ENCODE data around the gene SYNJ2. TPM values are rescaled to one million over a fixed set of nuclear protein-coding genes. Genes with fewer than 3 reads are reported as not detected.

The SYNJ2 gene
- polyA plus RNA-seq, 5 donors = 5.4 to 8.1 (median 6.2) TPM

DNA sequence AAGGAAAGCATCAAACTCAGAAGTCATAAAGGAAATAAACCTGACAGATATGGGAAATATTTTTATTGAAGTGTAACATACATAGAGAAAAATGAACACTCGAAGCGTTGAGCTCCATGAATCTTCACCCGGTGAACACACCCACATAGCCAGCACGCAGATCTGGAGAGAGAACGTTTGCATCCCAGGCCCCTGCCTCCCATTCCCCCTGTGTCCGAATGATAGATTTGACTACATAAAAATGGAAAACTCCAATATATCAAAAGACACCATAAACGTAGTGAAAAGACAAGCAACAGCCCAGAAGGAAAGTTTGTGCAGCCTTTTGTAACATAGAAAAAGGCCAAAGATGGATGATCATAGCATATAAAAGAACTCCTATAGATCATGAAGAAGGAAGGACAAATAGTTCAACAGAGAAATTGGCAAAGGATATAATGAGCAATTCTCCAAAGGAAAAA lies 17.1 kb downstream of the SYNJ2 start:
- no peak for DNase-seq

DNA sequence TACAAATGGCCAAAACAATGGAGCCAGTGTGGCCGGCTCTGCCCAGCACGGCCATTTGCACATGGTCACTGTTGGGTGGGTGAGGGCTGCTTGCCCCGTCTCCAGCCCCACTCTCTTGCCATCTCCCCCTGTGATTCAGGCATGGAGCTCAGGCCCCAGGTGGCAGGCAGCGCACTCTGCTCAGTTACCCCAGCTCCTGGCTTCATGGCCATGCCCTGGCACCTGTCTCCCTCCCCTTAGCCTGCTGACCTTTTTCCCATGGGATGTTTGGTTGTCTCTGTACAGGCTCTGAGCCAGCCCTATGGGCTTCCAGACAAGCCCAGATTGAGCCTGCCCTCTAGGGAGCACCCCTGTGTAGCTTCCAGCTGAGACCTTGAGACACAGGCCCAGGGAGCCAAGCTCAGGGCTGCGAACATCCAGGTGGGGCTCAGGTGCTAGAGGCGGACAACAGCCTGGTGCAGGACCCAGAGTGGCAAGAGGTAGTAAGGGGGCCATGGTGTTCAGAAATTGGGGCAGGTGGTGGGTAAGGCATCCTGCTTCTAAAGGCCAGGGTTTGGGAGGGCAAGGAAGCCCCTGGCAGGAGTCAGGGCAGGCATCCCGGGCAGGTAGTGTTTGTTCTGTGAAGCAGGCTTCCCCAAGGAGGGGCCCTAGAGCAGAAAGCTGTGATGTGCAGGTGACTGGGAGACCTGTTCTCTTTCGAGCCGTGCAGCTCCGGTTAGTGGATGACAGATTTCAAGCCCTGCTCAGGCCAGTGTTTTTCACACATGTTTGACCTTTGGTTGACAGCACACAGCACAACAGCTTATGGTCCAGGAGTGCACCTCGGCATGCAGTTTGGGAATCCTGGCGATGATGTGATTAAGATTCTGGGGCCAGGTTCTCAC lies 17.7 kb downstream of the SYNJ2 start:
- DNase-seq = no peak

DNA sequence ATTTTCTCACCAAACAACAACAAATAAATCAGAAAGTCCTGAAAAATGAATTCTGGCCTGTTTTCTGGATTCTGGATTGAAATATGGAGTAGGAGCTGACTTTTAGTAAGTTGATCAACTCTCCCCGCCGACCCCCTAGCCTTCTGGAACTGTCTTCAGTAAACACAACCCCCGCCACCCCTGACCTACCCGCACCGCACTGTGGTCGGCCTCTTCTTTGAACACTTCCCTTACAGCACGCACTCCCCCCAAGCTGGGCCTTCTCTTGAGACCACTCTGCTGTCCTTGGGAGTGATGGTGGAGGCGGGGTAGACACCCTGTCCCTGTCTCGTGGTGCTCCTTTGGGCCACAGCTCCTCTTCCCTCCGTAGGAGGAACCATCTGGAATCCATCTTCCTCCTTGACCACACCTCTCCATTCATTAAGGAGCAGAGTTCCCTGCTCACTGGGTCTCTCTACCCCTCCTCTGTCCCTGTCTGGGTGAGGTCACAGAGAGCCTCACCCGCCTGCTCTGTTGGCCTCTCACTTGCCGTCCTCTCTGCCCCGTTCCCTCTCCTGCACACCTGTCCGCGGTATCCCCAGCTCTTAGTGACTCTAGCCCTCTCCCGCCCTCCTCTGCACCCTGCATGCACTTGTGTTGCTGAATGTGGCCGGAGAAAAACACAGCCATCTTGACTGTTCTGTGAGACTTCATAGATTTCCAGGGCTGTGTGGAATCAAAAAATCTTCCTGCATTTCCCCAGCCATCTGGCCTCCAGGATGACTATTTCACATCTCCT lies 19.1 kb downstream of the SYNJ2 start:
- no peak for DNase-seq

DNA sequence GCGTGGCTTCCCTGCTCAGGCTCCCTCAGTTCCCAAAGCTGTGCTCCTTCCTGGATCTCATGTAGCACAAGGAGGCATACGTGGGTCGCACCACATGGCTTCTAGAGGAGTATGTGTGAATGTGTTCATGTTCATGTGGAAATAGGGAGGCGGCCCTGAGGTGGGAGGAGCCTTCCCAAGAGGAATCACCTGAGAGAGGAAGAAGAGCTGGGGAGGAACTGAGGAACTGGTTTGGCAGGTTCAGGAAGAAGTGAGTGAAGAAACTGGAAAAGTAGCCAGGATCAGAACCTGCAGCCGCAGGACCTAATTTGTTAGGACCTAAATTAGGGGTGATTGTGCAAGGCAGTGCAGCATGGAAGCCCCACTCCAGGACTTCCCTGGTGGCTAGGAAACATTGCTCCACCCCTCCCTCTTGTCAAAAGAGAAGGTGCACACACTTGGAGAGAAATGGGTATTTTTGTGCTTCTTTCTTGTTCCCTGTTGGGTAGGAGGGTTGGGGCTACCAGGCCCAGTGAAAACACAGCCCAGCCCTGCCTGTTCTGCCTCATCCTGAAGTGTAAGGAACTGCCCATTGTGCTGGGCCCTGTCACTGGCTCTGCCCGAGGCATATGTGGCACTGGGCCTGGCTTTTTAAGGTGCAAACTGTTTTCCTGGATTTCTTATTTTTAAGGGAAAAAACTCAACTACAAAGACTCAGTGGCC lies 20.7 kb downstream of the SYNJ2 start:
- no peak for DNase-seq

DNA sequence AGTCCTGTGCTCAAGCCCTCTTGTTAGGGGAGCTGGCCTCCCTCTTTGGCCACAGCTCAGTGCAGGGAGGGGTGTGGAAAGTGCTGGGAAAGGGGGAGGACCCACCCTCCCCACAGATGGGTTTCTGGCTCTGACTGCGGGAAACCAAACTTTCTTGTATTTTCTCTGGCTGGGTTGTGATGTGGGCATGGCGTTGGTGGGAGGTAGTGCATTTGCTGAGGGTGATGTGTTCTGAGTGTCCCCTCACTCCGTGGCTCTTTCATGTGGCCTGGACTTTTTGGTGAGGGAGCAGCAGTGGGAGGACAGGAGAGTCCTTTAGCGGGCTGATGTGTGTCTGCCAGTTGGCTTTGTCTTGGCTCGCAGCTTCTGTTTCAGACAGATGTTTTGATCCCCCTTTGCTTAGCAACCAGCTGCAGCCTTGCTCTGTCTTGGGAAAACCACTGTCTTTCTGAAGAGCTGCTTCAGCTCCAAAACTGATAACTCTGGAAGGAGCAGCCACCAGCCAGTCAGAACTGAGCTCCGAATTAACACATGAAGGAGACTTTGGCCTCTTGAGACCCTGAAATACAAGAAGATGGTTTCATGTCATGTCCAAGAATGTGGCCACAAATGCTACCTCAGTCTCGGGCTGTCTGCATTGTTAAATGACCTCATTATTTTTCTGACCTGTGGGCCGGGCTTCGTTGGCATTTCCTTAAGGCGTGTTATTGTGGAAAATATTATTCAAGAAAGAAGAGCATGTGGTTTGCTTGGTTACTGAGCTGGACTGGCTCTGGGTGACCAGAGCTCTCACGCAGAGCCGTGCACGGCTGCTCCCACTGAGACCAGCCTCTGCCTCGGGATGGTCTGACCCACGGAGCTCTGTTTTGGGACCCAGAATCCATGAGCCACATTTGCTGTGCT lies 21.5 kb downstream of the SYNJ2 start:
- peak; percentile 88 to 90 for DNase-seq

DNA sequence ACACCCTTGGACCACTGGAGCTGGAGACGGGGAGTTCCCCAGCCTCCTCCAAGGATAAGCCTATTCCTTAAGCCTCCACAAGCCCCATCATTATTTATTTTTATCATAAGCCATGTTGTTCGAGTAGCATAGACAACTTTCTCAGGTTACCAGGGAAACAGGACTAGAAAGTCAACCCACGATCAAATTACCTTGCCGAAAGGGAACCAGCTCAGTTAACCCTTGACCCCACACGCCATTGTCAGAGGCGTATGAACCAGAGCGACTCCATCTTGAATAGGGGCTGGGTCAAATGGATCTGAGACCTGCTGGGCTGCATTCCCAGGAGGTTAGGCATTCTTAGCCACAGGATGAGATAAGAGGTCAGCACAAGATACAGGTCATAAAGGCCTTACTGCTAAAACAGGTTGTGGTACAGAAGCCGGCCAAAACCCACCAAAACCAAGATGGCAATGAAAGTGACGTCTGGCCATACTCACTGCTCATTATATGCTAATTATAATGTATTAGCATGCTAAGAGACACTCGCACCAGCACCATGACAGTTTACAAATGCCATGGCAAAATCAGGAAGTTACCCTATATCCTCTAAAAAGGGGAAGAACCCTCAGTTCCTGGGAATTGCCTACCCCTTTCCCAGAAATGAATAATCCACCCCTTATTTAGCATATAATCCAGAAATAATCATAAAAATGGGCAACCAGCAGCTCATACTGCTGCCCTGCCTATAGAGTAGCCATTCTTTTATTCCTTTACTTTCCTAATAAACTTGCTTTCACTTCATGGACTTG lies 22.4 kb downstream of the SYNJ2 start:
- DNase-seq = no peak

DNA sequence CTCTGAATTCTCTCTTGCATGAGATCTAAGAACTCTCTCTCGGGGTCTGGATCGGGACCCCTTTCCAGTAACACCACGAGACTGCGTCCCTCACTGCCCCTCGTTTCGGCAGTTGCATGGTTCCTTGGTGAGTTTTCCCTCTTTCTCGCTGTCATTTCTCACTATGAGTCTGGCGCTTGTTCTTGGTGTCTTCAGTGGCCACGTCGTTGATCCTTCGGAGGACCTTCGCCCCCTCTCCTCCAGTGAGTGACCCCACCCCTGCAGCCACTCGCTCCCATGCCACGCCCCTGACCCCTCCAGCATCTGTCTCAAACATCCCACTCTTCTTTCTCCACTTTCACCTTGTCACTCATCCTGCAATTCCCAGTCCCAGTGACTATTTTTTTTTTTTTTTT lies 23.0 kb downstream of the SYNJ2 start:
- no peak for DNase-seq

DNA sequence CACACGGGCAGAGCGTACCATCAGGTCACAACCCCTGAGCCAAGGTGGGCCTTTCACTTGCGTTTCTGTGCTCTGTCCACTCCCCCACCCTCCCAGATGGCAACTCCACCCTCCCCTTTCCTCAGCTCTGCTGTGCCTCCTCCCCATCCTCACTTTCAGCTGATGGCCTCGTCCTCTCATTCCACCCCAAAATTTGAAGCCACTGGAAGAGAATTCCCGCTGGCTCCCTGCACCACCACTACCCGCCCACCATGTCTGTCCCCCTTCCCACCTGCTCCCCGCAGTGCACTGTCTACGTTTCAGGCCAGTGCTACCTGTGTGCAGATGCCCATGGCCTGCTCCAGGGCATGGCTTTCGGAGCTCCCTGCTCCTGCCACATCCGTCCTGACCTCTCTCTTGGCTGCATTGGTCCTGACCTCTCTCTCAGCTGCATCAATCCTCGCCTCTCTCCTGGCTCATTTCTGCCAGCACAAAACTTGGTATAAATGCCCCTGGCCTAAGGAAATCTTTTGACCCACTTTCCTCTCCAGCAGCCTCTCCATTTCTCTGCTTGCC lies 24.0 kb downstream of the SYNJ2 start:
- no peak for DNase-seq

DNA sequence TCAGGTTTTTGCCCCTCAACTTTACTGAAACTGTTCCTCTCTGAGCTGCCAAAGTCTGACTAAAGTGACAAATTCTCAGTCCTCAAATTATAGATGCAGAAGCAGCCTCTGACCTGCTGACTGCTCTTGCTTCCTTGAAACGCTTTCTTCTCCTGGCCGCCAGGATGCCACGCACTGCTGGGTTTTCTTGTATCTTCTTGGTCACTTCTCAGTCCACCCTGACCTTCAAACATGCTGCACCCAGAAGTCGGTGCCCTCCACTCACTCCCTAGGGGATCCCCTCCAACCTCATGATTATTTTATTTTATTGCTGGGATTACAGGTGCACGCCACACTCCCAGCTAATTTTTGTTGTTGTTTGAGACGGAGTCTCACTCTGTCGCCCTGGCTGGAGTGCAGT lies 24.7 kb downstream of the SYNJ2 start:
- DNase-seq = no peak

DNA sequence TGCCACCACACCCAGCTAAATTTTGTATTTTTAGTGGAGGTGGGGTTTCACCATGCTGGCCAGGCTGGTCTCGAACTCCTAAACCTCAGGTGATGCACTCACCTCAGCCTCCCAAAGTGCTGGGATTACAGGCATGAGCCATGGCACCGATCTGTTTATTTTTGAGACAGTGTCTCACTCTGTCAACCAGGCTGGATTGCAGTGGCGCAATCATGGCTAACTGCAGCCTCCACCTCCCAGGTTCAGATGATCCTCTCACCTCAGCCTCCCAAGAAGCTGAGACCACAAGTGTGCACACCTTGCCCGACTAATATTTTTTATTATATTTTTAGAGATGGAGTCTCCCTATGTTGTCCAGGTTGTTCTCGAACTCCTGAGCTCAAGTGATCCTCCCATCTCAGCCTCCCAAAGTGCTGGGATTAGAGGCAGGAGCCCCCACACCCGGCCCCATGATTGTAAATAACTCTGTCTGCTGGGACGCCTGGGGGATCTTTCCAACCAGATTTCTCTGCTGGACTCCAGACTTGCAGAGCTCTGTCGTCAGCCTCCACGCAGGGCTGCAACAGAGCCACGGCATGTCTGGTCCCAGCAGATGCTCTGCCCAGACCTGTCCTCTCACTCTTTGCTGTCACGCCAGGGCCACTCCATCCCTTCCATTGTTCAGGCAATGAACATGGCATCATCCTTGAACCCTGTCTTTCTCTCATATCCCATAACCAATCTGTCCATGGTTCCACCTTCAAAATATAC lies 25.3 kb downstream of the SYNJ2 start:
- no peak for DNase-seq

DNA sequence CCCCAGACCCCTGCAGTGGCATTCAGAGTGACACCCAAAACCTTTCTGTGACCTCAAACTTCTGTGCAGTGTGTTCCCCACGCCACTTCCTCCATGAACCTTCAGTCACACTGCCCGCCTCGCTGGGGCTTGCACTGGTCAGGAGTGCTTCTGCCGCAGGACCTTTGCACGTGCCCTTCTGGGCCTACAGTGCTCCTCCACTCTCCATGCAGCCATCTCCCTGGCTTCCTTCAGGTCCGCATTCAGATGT lies 27.1 kb downstream of the SYNJ2 start:
- DNase-seq = no peak

DNA sequence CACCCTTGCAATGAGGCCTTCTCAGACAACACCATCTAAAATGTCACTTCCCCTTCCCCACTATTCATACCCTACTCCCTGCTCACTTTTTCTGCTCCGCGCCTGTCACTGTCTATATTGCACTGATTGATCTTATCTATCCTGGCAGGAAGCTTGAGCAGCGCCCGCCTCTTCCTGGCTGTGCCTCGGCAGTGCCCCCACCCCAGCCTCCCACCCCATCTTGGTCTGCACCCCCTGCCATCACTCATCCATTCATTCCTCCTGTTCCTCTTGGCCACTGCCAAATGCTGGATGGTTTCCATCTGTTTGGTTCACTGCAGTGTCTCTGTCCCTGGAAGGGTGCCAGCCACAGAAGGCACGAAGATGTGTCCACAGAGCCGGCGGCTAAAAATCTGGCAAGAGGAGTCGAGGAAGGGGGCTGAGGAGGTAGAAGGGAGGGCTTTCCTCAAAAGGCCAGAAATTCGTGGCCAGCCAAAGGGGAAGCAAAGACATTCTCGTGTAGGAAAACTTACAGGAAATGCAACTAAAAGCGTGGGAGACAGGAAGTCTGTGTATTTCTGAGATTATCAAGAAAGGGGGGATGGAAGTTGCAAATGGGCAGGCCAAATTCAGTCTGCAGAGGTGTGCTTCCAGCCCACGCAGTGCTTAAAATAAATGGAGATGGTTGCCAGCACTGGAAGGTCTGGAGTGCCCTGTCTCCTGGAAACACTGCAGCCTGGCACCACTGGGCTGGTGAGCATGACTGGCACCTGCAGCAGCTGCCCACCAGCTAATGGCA lies 27.6 kb downstream of the SYNJ2 start:
- DNase-seq = peak; percentile 76 to 81

DNA sequence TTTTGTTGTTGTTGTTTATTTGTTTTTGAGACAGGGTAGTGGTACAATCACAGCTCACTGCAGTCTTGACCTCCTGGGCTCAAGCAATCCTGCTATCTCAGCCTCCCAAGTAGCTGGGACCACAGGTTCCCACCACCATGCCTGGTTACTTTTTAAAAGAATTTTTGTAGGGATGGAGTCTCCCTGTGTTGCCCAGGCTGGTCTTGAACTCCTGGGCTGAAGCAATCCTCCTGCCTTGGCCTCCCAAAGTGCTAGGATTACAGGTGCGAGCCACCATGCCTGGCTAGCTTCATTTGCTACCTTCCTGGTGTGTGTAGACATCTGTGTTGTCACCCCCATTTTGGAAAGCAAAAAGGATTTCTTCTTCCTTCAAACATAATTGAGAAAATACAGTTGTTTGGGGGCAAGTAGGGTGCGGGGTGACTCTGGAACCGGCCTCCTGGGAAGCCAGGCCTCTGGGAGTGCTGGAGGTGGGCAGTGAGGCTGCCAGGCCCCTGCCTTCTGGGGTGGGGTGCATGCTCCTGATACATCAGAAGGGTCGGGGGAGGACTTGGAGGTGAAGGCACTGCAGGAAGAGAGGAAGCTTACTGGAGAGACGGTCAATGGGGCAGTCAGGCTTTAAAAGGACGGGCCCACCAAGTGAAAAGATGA lies 28.4 kb downstream of the SYNJ2 start:
- DNase-seq = no peak

DNA sequence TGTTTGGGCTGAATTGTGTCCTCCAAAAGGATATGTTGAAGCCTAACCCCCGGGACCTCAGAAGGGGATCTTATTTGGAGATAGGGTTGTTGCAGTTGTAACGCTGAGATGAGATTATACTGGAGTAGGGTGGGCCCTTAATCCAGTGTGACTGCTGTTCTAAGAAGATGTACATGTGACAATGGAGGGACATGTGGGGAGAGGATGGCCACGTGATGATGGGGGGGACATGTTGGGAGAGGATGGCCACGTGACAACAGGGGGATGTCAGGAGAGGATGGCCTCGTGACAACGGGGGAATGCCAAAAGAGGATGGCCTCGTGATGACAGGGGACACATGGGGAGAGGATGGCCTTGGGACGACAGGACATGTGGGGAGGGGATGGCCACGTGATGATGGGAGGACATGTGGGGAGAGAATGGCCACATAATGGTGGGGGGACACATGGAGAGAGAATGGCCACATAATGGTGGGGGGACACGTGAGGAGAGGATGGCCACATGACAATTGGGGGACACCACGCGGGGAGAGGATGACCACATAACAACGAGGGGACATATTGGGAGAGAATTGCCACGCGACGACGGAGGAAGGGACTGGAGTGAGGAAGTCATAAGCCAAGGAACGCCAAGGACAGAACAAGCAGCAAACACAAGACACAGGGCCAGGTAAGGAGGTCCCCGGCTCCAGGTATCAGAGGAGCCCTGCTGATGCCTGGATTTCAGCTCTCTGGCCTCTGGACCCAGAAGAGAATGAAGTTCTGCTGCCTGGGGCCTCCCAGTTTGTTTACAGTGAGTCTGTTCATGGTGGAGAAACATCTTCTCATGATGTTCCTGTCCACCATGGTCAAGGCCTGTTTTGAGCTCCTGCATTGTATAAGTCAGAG lies 29.2 kb downstream of the SYNJ2 start:
- DNase-seq = no peak

DNA sequence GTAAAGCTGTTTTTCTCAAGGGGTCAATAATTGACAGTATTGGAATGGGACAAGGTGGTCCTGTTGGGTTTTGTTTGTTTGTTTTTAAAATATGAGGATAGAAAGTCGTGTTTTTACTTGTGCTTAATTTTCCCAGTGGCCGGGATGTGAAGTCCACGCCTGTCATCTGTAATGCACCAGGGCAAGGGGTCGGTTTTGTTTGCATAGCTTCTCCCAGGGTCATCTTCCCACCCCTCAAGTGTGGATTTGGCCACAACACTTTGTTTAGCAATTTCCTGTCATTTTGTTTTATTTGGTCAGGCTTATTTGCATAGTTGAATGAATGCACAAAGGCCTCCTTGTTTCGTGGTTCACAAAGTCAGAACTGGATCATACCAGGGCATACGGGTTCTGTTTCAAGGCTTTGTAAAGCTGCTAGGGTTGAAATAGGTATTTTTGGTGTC lies 29.8 kb downstream of the SYNJ2 start:
- no peak for DNase-seq

DNA sequence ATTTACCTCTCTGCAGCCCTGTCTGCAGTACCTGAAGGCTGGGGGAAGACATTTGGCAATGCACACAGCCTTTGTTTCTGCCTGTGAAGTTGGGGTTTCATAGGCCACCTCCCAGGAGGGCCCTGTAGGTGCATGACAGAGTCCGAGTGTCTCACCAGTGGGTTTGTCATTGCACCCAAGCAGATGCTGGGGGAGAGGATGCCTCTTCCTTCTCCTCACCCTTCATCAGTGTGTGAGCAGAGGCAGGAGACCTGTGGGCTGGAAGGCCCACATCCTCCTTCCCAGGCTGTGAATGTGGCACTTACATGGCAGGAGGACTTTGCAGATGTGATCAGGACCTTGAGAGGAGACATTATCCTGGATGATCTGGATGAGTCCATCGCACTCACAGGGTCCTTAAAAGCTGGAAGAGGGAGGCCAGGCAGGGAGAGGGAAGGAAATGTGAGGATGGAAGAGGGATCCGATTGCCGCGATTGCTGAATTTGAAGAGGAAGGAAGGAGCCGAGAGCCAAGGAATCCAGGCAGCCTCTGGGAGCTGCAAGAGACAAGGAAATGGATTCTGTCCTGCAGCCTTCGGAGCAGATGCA lies 30.4 kb downstream of the SYNJ2 start:
- DNase-seq = no peak
